HepG2 (cell line): Measurements from ENCODE around the gene IRS1. TPM values are rescaled to one million over a fixed set of nuclear protein-coding genes. Genes with fewer than 3 reads are reported as not detected.
A peak's percentile ranks its signal among the peaks of the same experiment; 100 is the strongest.

Source experiments
- CBX2 ChIP-seq, 2 experiments: fragments of 200-600 bp in 1 of 2; sonication (generic); formaldehyde crosslinking in 1 of 2; IDR thresholded peaks; 2 replicates each; pipeline versions ENCODE4 v1.7.0 to v1.8.1; 2018 to 2022; ENCODE audit warnings: low read depth in 2 of 2, low read length in 1 of 2, mild to moderate bottlenecking in 1 of 2, missing genetic modification reagents in 1 of 2
- CREM ChIP-seq, 2 experiments: sonication (generic) in 1 of 2; formaldehyde crosslinking in 1 of 2; IDR thresholded peaks; 2 replicates each; pipeline versions ENCODE4 v1.4.0 to v1.6.1; 2016 to 2020; ENCODE audit warnings: antibody characterized with exemption in 1 of 2, mild to moderate bottlenecking in 1 of 2, missing genetic modification reagents in 1 of 2
- GABPB1 ChIP-seq: IDR thresholded peaks from 2 replicates; pipeline ENCODE4 v1.6.1; 2016; ENCODE audit warnings: mild to moderate bottlenecking, missing genetic modification reagents, moderate library complexity, missing compliant biosample characterization
- MIER3 ChIP-seq: IDR thresholded peaks from 2 replicates; pipeline ENCODE4 v1.6.1; 2016; ENCODE audit warnings: missing compliant biosample characterization, borderline replicate concordance
- MIXL1 ChIP-seq: IDR thresholded peaks from 2 replicates; pipeline ENCODE4 v1.6.1; 2016
- NONO ChIP-seq, 2 experiments: fragments of 450-650 bp in 1 of 2; sonication (generic) in 1 of 2; formaldehyde crosslinking in 1 of 2; IDR thresholded peaks in 1 of 2; conservative IDR thresholded peaks in 1 of 2; 2 replicates each; pipeline versions ENCODE4 v1.6.1 to v1.8.0; 2017 to 2022; ENCODE audit warnings: mild to moderate bottlenecking in 1 of 2, missing genetic modification reagents in 1 of 2, moderate library complexity in 1 of 2
- RXRB ChIP-seq: IDR thresholded peaks from 2 replicates; pipeline ENCODE4 v1.6.1; 2016; ENCODE audit warnings: borderline replicate concordance, missing genetic modification reagents, missing compliant biosample characterization
- SPEN ChIP-seq: sonication (generic); formaldehyde crosslinking; IDR thresholded peaks from 2 replicates; pipeline ENCODE4 v1.5.1; 2020; ENCODE audit warnings: low read depth, mild to moderate bottlenecking, missing genetic modification reagents
- XRCC5 ChIP-seq: fragments of 200-400 bp; formaldehyde crosslinking; optimal IDR thresholded peaks from 2 replicates; pipeline ENCODE3; 2017; ENCODE audit warnings: mild to moderate bottlenecking, low read length
- ZMAT3 ChIP-seq: sonication (generic); formaldehyde crosslinking; conservative IDR thresholded peaks from 2 replicates; pipeline ENCODE4 v1.7.0; 2021; ENCODE audit warnings: missing genetic modification reagents
- ZNF589 ChIP-seq: sonication (generic); formaldehyde crosslinking; conservative IDR thresholded peaks from 2 replicates; pipeline ENCODE4 v1.8.0; 2022; ENCODE audit warnings: mild to moderate bottlenecking, moderate library complexity, missing genetic modification reagents
- ZSCAN31 ChIP-seq: sonication (generic); formaldehyde crosslinking; IDR thresholded peaks from 2 replicates; pipeline ENCODE4 v1.5.0; 2020; ENCODE audit warnings: low read depth, mild to moderate bottlenecking, missing genetic modification reagents
- polyA plus RNA-seq, 8 experiments: library from polyadenylated mRNA; depleted of rRNA in 3 of 8; stranded (reverse) in 7 of 8; unstranded in 1 of 8; fragments of >200 nt; fragmentation: Illumina TruSeq in 4 of 8; extraction: Trizol in 4 of 8; gene quantifications; 2 replicates each; pipeline versions ENCODE4 v1.2.1 to v1.2.3, GENCODE V29; 2011 to 2016; ENCODE audit warnings: low read depth in 4 of 8, missing spikeins in 1 of 8, mixed read lengths in 1 of 8; ENCODE audit not compliant: insufficient read depth in 1 of 8
- total RNA-seq, 5 experiments: library from RNA; depleted of rRNA; stranded (reverse); fragments of >200 nt; fragmentation: Illumina TruSeq; extraction: Trizol; gene quantifications; 2 replicates each; pipeline ENCODE4 v1.2.3, GENCODE V29; 2016; ENCODE audit warnings: low read depth in 1 of 5
- TF ChIP-seq, protein P1 (sequence below): sonication (generic); formaldehyde crosslinking; IDR thresholded peaks from 2 replicates; pipeline ENCODE4 v1.4.0; 2020; ENCODE audit warnings: missing genetic modification reagents
- TF ChIP-seq, protein P2 (sequence below): IDR thresholded peaks from 2 replicates; pipeline ENCODE4 v1.6.1; 2012; ENCODE audit warnings: inconsistent platforms
- TF ChIP-seq, protein P3 (sequence below): sonication (generic); formaldehyde crosslinking; IDR thresholded peaks from 2 replicates; pipeline ENCODE4 v1.4.0; 2020; ENCODE audit warnings: mild to moderate bottlenecking, missing genetic modification reagents
- TF ChIP-seq, protein P4 (sequence below): sonication (generic); formaldehyde crosslinking; IDR thresholded peaks from 2 replicates; pipeline ENCODE4 v1.8.0; 2023; ENCODE audit warnings: mild to moderate bottlenecking, missing genetic modification reagents
- TF ChIP-seq, protein P5 (sequence below): sonication (generic); formaldehyde crosslinking; IDR thresholded peaks from 2 replicates; pipeline ENCODE4 v1.4.0; 2020; ENCODE audit warnings: missing genetic modification reagents
- TF ChIP-seq, protein P6 (sequence below): IDR thresholded peaks from 2 replicates; pipeline ENCODE4 v1.6.1; 2012; ENCODE audit warnings: low read depth, low read length, improper control_type of control experiment

The IRS1 gene
- total and polyA plus RNA-seq, 2 of the 13 experiments (the other 11 are each of a cell fraction or from before 2014, with no cell fraction given): 8.7 to 9.0 TPM

DNA sequence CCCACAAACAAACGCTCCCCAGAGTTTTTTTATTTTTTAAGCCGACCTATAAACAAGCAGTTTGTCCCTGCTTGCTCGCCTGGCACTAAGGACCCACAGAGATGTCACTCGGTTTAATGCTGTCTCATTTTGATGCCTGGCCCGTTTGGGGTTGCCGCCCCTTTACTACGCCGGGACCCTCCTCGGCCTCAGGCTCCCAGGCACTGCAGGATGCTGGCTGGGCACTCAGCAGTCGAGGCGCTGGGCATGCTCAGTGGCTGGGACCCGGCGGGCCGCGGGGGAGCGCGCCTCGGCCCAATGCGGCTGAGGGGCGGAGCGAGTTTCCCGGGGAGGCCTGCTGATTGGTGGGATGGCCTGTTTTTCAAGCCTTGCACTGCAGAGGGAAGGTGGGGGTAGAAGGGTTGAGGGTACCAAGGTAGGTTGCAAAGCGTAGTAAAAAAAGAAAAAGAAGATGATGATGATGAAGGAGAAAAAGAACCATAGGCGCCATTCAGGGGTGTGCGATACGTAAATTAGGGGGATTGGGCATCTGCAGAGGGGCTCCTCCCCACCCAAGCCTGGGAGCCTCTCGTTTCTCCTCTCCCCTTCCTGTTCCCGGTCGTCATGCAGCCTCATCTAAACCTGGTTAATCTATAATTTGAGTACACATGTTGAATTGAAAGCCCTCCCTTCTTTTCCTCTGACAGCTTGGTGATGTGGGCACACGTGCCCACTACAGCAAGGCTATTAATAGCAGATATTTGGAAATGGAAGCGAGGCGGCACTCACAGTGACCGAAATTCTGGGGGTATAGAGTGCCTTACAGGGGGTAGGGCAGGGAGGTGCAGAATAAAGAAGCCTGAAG is 1.5 kb upstream of the IRS1 start (continued):
- TF ChIP-seq, protein P1, sequence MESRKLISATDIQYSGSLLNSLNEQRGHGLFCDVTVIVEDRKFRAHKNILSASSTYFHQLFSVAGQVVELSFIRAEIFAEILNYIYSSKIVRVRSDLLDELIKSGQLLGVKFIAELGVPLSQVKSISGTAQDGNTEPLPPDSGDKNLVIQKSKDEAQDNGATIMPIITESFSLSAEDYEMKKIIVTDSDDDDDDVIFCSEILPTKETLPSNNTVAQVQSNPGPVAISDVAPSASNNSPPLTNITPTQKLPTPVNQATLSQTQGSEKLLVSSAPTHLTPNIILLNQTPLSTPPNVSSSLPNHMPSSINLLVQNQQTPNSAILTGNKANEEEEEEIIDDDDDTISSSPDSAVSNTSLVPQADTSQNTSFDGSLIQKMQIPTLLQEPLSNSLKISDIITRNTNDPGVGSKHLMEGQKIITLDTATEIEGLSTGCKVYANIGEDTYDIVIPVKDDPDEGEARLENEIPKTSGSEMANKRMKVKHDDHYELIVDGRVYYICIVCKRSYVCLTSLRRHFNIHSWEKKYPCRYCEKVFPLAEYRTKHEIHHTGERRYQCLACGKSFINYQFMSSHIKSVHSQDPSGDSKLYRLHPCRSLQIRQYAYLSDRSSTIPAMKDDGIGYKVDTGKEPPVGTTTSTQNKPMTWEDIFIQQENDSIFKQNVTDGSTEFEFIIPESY: peak; percentile 83; the same call in 1 of the 2 replicates
- TF ChIP-seq NONO (IDR thresholded peaks at IDR 0.05) (no peak), NONO (CRISPR knock-in tag; conservative IDR thresholded peaks at IDR 0.05) (no peak), SPEN (CRISPR knock-in tag) (peak; percentile 4; the same call in 1 of the 2 replicates), ZSCAN31 (no peak; the same call in none of the 2 replicates), CREM (IDR thresholded peaks at IDR 0.05) (peak; percentile 55), CREM (CRISPR knock-in tag; IDR thresholded peaks at IDR 0.05) (no peak), CBX2 (IDR thresholded peaks at IDR 0.05; ENCODE audit: low read depth, low read length) (no peak), CBX2 (CRISPR knock-in tag; IDR thresholded peaks at IDR 0.05; ENCODE audit: low read depth) (no peak), ZMAT3 (CRISPR knock-in tag) (0 out of 2 replicates have a peak, but pooled peaks have one; percentile 40), MIER3 (CRISPR knock-in tag) (no peak), MIXL1 (CRISPR knock-in tag) (peak; percentile 5; the same call in 1 of the 2 replicates), XRCC5 (peak; percentile 51), RXRB (CRISPR knock-in tag) (no peak), GABPB1 (peak; percentile 80), ZNF589 (CRISPR knock-in tag) (no peak)
- TF ChIP-seq, protein P2, sequence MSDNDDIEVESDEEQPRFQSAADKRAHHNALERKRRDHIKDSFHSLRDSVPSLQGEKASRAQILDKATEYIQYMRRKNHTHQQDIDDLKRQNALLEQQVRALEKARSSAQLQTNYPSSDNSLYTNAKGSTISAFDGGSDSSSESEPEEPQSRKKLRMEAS: peak; percentile 61
- TF ChIP-seq, protein P3, sequence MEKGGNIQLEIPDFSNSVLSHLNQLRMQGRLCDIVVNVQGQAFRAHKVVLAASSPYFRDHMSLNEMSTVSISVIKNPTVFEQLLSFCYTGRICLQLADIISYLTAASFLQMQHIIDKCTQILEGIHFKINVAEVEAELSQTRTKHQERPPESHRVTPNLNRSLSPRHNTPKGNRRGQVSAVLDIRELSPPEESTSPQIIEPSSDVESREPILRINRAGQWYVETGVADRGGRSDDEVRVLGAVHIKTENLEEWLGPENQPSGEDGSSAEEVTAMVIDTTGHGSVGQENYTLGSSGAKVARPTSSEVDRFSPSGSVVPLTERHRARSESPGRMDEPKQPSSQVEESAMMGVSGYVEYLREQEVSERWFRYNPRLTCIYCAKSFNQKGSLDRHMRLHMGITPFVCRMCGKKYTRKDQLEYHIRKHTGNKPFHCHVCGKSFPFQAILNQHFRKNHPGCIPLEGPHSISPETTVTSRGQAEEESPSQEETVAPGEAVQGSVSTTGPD: no peak
- TF ChIP-seq, protein P4, sequence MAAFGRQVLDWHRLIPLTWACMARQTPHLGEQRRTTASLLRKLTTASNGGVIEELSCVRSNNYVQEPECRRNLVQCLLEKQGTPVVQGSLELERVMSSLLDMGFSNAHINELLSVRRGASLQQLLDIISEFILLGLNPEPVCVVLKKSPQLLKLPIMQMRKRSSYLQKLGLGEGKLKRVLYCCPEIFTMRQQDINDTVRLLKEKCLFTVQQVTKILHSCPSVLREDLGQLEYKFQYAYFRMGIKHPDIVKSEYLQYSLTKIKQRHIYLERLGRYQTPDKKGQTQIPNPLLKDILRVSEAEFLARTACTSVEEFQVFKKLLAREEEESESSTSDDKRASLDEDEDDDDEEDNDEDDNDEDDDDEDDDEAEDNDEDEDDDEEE (CRISPR knock-in tag): 0 out of 2 replicates have a peak, but pooled peaks have one; percentile 51
- TF ChIP-seq, protein P5, sequence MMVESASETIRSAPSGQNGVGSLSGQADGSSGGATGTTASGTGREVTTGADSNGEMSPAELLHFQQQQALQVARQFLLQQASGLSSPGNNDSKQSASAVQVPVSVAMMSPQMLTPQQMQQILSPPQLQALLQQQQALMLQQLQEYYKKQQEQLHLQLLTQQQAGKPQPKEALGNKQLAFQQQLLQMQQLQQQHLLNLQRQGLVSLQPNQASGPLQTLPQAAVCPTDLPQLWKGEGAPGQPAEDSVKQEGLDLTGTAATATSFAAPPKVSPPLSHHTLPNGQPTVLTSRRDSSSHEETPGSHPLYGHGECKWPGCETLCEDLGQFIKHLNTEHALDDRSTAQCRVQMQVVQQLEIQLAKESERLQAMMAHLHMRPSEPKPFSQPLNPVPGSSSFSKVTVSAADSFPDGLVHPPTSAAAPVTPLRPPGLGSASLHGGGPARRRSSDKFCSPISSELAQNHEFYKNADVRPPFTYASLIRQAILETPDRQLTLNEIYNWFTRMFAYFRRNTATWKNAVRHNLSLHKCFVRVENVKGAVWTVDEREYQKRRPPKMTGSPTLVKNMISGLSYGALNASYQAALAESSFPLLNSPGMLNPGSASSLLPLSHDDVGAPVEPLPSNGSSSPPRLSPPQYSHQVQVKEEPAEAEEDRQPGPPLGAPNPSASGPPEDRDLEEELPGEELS (CRISPR knock-in tag): peak; percentile 30; the same call in 1 of the 2 replicates
- TF ChIP-seq, protein P6, sequence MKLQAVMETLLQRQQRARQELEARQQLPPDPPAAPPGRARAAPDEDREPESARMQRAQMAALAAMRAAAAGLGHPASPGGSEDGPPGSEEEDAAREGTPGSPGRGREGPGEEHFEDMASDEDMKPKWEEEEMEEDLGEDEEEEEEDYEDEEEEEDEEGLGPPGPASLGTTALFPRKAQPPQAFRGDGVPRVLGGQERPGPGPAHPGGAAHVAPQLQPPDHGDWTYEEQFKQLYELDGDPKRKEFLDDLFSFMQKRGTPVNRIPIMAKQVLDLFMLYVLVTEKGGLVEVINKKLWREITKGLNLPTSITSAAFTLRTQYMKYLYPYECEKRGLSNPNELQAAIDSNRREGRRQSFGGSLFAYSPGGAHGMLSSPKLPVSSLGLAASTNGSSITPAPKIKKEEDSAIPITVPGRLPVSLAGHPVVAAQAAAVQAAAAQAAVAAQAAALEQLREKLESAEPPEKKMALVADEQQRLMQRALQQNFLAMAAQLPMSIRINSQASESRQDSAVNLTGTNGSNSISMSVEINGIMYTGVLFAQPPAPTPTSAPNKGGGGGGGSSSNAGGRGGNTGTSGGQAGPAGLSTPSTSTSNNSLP: peak; percentile 73
